ENCODE results near the gene KLRF1. TPM values are rescaled to one million over a fixed set of nuclear protein-coding genes. Genes with fewer than 3 reads are reported as not detected.

The KLRF1 gene
- total RNA-seq, result 0.47 TPM

GRCh38 chr12:9827209-9827888 lies at the start of gene KLRF1:
TSS of gene KLRF1 (plus strand) at chr12:9827481. CDS start at chr12:9827545, 64 bp downstream.
- no peak for DNase-seq

DNA sequence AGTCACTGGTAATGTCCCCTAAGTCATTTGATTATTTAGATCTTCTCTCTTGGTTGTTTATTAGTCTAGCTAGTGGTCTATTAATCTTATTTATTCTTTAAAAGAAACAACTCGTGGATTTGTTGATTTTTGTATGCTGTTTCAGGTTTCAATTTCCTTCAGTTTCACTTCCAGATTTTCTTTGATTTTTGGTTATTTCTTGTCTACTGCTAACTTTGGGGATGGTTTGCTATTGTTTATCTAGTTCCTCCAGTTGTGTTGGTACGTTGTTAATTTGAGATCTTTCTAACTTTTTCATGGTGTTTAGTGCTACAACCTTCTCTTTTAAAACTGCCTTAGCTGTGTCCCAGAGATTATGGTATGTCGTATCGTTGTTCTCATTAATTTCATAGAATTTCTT lies 48.1 kb upstream of the KLRF1 start:
- no peak for DNase-seq

DNA sequence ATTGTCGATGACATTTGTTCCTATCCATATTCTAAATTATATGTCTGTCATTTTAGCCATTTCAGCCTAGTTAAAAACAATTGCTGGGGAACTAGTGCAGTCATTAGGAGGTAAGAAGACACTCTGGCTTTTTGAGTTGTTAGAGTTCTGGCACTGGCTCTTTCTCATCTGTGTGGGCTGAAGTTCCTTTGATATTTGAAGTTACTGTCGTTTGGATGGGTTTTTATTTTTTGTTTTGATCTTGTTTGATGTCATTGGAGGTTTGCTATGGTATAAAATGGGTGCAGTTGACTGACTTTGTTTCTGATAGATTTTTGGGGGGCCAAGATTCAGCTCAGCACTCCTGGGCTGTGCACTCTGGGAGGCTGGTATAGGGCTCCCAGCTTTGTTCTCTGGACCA lies 45.9 kb upstream of the KLRF1 start:
- no peak for DNase-seq

- no peak for DNase-seq
Observed at GRCh38 chr12:9782547-9783382, 44.5 kb upstream of the KLRF1 start.

GRCh38 chr12:9784326-9784725 lies 43.0 kb upstream of the KLRF1 start:
- no peak for DNase-seq

DNA sequence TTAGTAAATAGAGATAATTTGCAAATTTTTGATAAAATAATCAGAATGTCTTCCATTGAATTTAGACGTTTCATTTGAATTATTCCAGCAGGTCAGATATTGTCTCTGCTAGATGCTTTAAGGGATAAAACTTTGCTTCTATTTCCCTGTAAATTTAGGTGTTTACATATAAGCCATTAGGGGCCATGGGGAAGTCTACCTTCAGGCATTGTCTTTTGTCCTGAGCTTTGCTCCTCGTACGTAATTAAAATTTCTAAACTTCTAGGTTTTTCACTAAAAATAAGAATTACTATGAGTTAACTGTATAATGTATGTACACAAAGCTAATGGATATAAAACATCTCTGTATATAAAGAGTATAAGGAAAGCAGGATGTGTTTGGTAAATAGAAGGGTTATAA lies 42.5 kb upstream of the KLRF1 start:
- DNase-seq, result no peak

DNA sequence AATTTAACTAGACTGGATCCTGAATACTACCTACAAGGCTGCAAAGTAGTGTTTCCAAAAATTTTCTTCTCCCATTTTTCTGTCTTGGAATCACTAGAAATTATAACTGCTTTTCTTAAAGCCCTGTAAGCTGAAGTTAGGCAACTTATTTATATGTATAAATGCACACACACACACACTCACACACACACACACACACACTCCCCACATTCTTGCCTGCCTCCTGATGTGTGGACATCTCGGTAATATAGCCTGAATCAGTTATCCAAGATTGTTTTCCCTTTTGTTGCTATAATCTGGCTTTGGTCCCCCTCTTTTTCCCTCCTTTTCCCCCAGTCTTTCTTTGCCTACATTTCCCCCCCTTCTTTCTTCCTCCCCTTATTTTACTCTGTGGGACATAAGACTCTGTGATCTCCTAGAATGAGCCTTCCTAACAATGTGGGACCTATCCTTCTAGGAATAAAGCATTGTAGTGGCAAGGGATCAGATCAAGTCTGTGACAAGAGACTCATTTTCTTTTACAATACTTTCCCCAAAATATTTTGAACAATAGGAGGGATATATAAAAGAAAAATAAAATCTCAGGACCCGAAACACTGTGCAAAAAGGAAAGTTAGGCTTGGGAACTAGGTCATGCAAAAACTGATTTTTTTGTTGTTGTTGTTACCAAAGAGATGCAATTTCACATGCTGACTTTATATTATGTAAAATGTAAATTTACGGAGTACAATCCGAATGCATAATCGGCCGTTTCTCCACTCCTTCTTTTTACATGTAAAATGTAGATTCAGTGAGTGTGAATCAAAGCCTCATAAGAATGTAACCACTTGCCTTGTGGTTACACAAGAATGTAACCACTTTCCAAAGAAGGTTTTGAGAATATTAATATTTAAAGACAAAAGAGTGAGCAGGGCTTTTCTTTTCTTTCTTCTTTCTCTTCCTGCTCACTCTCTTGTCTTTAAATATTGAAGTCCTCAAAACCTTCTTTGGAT lies 40.3 kb upstream of the KLRF1 start:
- no peak for DNase-seq

DNA sequence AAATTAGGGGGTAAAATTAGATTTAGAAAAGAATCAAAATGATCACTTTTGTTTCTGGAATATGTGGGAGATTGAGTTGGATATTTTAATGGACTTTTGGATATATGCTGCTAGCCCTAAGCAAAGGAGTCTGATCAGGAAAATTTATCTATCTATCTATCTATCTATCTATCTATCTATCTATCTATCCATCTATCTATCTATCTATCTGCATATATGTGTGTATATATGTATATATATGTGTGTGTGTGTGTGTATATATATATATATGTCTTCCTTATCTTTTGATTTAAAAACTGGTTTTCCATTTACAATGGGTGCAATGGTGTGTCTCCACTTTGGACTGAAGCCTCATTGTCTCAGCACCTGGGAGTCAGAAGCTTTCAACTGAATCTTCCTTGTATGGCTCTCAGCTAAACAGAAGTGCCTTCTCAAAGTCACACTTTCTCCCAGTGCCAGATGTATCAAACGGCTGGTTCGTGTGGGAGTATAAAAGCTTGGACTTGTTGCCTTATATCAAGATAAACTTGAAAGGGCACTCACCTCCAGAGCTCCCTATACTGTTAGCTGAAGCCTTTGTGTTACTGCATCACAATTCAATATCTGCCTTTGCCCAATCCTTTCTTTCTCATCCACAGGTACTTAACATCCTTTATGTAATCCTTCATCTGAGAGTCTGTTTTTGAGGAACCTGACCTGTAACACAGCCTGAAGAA lies 34.9 kb upstream of the KLRF1 start:
- DNase-seq, result no peak

DNA sequence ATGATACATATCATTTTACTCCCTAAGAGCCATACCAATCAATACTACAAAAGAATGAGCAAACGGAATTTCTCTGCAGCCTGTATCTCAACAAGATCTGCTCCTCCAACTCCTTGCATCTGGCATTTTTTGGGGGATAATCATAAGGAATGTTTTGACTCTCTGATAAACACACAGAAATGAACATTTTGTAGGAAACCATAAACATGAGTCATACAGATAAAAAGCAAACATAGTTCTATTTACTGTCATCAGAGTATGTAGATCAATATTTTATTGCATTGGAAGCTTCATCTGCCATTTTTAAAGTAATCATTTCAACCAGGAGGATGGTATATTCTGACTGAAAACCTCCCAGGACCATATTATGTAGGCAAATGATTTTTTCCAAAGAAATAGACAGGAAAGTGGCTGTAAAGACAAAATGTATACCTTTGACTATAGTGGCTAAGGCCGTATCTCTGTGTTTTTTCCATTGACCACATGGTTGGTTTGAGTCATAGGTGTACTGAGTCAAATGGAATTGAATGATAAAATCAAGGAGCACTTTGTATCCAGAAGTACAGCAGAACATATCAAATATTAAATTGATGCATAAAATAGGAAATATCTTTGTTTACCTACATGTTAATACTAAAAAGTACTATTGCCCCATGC lies 34.2 kb upstream of the KLRF1 start:
- no peak for DNase-seq

- DNase-seq, result no peak
Observed at GRCh38 chr12:9793779-9794395, 33.4 kb upstream of the KLRF1 start.

- DNase-seq, result no peak
Observed at GRCh38 chr12:9794484-9795093, 32.7 kb upstream of the KLRF1 start.

- no peak for DNase-seq
Observed at GRCh38 chr12:9795945-9796344, 31.3 kb upstream of the KLRF1 start.

DNA sequence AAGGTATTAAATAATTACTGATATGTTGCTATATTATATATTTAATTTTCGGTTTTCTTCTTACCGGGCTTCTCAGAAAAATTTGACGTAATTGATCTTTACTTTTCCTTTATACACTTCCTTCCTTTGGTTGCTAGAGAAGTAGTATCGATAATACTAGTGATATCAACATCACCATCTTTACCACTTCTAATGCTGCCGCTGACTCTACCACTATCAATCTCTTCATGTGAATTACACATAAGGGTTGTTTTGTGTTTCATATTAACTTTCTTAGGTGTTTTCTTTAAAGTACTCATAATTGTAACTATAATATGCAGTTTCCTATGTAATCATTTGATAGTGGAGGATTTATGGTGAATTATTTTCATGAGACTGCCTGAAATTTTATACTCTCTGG lies 30.9 kb upstream of the KLRF1 start:
- DNase-seq, result no peak

- DNase-seq, result no peak
Observed at GRCh38 chr12:9796971-9797370, 30.3 kb upstream of the KLRF1 start.

GRCh38 chr12:9797722-9798619 lies 29.3 kb upstream of the KLRF1 start:
- no peak for DNase-seq

DNA sequence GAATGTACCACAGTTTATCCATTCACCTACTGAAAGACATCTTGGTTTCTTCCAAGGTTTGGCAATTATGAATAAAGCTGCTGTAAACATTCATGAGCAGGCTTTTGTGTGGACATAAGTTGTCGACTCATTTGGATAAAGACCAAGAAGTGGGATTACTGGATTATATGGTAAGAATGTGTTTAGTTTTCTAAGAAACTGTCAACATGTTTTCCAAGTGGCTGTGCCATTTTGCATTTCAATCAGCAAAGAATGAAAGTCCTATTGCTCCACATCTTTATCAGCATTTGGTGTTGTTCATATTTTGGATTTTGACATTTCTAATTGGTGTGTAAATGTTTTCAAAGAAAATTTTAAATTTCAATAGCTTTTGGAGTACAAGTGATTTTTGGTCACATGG lies 27.3 kb upstream of the KLRF1 start:
- DNase-seq, result no peak

- no peak for DNase-seq
Observed at GRCh38 chr12:9805883-9806282, 21.4 kb upstream of the KLRF1 start.

- DNase-seq, result no peak
Observed at GRCh38 chr12:9806714-9807113, 20.6 kb upstream of the KLRF1 start.

DNA sequence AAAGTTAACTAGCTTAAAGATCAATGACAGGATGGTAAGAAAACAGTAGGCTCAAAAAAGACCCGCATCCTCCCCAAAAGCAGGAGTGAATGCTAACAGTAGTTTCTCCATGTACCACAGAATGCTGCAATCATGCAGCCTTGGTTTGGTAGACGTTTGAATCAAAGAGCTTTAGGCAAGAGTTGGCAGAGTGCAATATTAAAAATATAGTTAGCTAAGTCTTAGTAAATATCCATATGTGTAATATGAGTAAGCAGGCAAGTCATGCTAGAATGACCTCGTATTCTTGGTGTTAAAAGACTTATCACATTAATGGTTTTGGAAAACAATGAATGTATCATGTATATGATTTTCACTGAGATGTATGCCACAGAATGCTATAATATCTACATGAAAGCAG lies 18.8 kb upstream of the KLRF1 start:
- DNase-seq, result no peak
